GM18517 (cell line): ENCODE data around the gene NGDN.
A peak's percentile ranks its signal among the peaks of the same experiment; 100 is the strongest.
"Not testable (repeated sequence)": the region's sequence is repeated elsewhere in the genome, so short reads cannot be mapped to it uniquely, and the experiment has no call there.

ENCODE experiments used
- ATAC-seq: cut with Tn5 transposase; IDR thresholded peaks from one replicate; pipeline ENCODE4 v1.9.1; 2021; ENCODE audit warnings: mild to moderate bottlenecking, moderate library complexity; ENCODE audit not compliant: unreplicated experiment

NGDN gene, protein sequence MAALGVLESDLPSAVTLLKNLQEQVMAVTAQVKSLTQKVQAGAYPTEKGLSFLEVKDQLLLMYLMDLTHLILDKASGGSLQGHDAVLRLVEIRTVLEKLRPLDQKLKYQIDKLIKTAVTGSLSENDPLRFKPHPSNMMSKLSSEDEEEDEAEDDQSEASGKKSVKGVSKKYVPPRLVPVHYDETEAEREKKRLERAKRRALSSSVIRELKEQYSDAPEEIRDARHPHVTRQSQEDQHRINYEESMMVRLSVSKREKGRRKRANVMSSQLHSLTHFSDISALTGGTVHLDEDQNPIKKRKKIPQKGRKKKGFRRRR

DNA sequence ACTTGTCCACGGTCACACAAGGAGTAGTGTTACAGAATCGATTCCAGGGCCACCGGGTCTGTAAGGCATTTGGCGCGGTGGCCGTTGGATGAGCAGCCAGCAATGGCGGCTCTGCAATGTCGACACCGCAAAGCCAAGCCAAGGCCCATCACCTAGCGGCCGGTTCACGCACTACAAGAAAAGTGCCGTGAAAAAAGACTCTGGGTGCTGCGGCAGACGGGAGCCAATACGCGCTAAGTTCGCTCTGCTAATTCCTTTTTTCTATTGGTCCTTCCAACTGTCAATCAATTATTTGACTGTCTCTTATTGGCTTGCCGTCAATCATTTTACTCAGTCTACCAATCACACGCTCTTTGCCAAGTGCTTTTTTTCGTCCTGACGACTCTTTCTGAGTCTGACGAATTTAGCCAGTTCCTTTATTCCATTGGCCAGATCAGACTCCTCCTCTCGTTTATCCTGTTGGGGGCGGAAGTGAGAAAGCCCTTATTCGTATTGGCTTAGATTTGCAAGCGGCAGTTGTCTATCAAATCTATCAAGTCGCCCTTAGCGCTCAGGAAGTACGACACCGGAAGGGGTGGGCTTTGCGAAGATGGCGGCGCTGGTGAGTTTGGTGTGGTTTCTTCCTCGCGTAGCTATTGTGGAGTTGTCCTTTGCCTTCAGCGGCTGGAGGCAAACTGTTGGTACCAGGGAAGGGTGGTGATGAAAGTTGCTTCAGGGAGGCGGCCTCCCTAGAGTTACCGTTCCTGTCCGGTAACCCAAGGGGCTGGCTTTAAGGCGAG lies at the start of gene NGDN:
NGDN (plus strand) TSS at position 577 of the 779 bp plus-strand sequence; CDS start at position 590, 13 bp downstream.
- ATAC-seq, result peak; percentile 96

DNA sequence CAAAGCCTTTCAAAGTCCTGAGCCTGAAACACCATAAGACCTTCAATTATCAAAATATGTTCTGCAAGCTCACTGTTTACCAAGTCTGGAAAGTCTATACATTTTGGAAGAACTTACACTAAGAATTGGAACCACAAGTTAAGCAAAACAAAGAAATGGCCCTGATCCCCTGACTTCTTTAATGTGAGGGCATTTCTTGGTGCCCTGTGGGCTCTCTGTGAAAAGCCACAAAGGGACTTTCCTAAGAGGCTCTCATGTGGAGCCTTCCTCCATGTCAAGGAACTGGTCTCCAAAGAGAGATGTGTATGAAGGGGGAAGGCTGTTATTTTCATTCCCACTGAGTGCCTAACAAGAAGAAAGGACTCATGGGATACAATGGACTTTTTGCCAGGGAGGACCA lies 47.9 kb upstream of the NGDN start:
- ATAC-seq, result no peak

DNA sequence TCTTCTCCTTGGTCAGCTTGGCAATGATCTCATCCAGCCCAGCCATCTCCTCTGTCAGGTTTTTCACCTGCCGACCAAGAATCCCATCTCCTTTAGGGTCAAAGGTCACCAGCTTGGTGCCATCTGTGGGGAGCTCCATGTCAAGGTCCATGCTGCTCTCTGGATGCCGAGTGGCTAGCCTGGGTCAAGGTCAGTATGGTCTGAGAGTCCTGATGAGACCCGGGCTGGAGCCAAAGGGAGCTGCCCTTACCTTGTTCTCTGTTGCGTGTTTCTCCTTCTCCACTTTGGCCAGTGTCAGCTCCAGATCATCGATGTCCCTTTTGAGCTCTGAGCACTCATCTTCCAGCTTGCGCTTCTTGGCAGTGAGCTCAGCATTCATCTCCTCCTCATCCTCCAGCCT lies 45.8 kb upstream of the NGDN start:
- no peak for ATAC-seq

DNA sequence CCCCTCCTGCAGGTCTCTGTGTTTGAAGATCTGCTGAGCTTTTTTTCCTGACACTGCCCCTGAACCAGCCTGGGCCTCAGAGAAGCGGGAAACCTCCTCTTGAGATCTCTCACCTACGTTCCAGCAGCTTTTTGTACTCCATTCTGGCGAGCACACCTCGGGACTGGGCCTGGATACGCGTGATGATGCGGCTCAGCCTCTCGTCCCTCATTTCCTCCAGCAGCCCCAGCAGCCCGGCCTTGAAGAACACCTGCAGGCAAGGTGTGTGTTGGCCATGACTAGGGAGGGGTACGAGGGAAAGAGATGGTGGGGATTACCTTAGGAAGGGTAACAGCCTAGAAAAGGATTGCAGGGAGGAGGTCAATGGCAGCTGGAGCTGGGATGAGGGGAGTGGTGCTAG lies 44.3 kb upstream of the NGDN start:
- no peak for ATAC-seq

DNA sequence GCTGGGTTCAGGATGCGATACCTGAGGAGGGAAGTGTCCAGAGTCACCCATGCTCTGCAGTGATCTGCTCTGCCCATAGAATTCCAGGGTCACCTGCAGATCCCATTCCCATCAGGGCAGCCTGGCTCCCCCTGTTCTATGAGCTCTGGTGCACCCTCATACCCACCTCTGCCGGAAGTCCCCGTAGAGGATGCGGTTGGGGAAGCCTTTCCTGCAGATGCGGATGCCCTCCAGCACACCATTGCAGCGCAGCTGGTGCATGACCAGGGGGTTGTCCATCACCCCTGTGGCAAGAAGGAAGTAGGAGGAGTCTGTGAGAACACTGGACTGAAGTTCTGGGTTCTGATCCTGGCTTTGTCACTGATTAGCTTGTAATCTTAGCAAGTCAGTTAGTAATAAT lies 43.7 kb upstream of the NGDN start:
- ATAC-seq, result not testable (repeated sequence)

DNA sequence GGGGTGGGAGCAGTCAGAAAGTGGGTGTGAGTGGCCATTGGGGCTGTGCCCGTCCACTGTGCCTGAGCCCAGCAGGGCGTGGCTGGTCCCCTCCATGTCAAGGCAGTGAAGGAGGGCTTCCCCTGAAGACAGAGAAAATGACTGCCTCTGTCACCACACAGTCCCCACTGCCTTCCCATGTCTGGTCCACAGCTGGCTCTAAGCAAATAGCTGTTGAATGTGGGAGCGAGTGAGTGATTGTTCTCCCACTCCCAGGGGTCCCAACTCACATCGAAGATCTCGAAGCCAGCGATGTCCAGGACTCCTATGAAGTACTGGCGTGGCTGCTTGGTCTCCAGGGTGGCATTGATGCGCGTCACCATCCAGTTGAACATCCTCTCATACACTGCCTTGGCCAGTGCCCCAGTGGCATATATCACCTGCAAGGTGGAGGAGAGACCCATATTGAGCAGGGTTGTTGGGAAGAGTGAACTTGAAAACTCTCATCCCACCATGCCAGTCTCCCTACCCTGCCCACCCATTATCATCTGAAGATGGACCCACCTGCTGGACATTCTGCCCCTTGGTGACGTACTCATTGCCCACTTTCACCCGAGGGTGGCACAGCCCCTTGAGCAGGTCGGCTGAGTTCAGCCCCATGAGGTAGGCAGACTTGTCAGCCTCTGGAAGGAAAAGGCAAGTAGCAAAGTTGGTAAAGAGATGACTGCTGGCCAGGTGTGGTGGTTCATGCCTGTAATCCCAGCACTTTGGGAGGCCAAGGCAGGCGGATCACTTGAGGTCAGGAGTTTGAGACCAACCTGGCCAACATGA lies 40.6 kb upstream of the NGDN start:
- ATAC-seq, result no peak

DNA sequence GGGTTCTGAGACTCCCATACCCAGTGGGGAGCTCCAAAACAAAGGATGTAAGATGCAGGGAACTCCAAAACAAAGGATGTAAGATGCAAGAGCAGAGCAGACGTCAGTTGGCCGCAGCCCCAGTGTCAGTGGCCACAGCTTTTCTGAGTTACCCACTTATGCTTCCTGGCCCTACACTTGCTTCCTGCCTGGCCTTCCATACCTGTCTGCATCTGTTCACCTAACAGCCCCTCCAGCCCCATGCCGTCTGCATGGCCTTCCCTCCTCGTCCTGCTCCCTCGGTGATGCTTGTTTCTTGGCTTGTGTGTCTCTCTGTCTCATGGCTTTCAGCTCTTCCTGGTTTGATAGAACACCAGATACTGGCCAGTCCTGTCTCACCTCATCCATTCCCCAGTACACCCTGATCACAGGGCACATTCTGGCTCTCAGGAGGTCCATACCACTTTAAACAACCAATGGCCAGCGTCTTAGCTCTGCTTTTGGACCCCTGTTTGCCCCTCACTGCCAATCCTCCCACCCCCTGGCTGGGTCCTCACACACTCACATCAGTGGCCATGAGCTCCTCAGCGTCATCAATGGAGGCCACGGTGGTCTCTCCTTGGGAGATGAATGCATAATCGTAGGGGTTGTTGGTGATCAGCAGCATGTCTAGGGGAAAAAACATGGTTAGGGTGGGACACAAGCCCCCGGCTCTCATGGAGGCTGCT lies 39.3 kb upstream of the NGDN start:
- no peak for ATAC-seq

DNA sequence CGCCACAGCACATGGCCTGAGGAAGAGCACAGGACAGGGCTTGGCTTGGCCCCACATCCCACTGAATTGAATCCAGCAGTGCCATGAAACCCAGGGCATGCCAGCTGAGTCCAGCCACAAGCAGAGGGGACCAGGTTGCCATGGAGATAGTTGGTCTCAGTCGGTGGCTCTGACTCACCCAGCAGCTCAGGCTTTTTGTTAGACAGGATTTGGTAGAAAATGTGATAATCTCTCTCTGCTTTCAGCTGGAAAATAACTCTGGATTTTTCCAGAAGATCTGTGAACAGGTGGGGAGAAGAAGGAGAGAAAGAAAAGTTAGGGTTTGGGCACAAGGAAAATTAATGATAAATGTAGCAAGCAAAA lies 38.8 kb upstream of the NGDN start:
- no peak for ATAC-seq

DNA sequence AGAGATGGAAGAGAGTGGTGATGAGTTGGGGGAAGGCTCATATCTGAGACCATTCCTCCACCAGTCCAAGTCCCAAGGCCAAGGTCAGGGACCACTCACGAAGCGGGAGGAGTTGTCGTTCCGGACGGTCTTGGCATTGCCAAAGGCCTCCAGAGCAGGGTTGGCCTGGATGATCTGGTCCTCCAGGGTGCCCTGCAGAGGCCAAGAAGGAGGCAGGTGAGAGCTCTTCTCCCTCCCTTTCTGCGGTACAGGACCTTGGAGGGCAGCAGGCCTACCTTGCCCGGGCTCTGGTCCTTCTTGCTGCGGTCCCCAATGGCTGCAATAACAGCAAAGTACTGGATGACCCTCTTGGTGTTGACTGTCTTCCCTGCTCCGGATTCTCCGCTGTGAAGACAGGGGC lies 38.0 kb upstream of the NGDN start:
- no peak for ATAC-seq

DNA sequence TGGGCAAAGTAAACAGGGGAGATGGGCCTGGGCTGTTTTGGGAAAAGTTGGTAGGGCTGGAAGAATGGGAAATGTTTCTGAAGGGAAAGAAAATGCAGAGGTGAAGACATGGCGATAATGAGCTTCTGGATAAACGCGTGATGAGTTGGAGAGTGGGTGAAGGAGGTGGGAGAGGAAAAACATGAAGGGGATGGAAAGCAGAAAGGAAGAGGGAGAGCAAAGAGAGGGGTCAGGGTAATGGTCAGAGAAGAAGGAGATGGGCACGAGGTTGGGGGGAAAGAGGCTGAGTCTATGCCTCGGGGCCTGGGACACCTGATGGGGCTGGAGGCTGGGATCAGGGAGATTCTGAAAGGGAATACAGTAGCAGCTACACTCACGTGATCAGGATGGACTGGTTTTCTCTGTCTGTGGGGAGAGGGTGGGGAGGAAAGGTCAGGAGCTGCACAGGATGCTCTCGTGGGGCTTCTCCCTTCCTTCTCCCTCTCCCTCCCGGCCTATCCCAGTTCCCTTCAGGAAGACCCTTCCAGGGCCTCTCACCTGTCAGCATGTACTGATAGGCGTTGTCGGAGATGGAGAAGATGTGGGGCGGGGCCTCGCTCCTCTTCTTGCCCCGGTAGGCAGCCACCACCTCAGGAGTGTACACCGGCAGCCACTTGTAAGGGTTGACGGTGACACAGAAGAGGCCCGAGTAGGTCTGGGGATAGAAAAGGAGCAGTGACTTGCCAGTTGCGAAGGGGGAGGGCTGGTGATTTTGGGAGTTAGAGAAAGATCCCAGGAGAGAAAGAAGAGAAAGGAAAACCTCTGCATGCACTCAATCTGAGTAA lies 37.2 kb upstream of the NGDN start:
- ATAC-seq, result no peak

DNA sequence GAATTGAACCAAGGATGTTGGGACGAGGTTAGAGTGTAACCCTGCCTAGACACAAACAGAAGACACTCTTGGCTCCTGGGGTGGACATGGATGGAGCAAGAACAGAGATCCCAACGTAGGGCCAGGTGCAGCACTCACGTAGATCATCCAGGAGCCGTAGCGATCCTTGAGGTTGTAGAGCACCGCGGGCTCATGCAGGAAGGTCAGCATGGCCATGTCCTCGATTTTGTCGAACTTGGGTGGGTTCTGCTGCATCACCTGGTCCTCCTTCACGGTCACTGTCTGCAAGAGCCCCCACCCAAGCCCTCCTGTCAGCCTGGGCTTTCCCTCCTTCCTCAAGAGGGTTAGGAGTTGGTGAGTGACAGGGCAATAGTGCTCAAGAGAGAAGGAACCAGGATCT lies 36.6 kb upstream of the NGDN start:
- no peak for ATAC-seq

DNA sequence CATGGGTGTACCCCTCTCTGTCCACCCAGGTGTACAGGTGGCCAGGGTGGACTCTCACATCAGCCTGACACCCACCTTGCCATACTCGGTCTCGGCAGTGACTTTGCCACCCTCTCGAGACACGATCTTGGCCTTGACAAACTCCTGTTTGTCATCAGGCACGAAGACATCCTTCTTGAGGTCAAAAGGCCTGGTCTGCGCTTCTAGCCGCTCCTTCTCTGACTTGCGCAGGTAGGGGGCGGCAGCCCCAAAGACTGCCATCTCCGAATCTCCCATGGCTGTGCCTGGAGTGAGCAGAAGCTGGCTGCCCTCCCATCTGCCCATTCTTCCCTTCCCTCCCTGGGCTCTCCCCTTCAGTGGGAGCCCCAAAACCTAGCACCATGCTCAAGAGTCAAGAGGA lies 36.0 kb upstream of the NGDN start:
- ATAC-seq, result no peak

DNA sequence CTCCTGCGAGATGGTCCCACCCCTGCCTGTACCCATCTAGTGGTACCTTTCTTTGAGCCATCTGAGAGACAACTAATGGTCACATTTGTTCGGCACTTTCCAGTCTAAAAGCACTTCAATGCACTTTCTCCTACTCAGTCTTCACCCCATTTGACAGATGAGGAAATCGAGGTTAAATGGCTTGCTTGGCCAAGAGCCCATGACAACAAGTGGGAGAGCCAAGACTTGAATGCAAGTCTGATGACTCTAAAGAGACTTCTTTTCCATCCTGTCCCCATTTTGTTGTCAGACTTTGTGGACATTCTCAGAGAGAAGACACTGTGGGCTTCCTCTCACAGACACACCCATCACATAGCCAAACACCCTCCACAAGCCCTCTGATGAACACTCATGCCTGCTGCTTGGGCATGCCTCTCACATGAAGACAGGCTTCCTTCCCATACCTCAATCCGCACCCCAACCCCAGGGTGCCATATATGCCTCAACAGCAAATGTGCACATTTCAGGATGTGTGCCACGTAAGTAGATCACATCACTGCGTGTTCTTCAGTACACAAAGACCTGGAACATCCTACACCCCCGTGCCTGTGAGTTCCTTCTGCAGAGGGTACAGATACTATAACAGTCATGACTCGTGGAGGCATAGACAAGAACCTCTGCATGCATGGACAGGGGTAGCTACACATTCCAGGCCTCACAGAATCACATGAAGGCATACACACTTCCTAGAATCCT lies 34.8 kb upstream of the NGDN start:
- ATAC-seq, result no peak

DNA sequence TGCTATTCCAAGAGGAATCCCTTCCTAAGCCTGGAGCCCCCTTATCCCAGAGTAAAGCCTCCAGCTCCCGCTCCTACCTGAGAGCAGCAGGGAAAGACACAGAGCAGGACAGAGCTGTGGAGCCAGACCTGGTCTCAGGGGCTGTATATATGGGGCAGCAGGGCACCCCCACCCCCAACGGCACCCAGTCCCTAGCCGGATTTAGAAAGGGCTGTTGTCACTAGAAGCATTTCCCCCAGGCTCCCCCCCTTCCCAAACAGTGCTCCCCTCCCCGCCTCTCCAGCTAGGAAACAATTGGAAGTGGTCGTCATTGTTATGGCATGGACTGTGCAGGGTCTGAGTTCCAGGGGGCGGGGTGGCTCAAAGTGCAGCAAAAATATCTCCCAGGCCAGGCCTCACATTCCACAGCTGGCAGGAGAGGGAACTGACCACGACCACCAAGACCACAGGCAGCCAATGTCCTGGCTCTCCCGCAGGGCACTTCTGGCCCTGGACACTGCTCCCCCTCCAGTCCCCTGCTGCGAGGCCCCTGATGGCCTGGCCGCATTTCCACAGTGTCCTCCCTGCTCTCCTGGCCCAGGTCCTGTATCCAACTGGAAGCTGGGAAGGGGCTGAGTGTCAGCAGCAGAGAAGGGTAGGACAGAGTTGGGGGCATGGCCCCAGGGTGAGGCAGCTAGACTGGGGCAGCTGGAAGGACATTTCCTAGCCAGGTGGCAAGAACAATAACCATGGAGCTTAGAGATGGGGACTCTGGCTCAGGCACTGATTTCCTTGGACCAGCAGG lies 33.8 kb upstream of the NGDN start, which contains the start of gene MYH7:
MYH7 (minus strand) TSS at position 118 of the 784 bp plus-strand sequence. CDS start 1,928 bp downstream, outside the sequence.
- ATAC-seq, result no peak

DNA sequence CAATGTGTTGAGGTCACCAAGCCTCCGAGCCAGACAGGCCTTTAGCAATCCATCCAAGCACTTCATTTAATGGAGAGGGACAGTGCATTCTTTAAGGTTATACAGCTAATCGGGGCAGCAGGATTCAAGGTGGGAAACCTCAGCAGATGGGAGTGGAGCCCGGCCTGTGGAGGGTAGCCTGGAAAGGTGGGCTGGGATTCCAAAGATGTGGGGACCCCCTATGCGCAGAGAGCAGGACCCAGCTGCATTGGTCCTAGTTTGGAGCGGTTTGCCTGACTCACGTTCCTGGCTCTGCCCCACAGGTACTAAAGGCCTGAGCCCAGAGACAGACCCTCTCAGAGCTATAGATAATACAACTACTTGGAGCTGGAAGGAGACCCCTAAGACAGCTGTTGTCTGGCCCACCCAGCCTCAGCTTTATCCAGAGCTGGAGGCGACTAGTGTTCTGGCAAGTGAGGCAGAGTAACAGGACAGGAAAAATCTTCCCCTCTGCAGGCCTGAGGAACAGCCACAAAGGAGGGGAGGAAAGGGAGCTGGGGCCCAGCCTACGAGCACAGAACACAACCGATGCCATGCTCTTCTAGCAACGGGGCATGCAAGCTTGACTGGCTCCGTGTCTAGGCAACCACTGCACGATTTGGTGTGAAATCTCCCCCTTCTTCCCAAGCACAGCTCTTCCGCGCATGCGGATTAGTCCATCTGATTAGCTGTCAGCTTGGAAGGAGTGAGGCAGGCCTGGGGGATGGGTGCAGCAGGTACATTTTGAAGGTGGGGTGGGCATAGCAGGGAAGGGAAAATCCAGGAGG lies 33.0 kb upstream of the NGDN start:
- ATAC-seq, result no peak

DNA sequence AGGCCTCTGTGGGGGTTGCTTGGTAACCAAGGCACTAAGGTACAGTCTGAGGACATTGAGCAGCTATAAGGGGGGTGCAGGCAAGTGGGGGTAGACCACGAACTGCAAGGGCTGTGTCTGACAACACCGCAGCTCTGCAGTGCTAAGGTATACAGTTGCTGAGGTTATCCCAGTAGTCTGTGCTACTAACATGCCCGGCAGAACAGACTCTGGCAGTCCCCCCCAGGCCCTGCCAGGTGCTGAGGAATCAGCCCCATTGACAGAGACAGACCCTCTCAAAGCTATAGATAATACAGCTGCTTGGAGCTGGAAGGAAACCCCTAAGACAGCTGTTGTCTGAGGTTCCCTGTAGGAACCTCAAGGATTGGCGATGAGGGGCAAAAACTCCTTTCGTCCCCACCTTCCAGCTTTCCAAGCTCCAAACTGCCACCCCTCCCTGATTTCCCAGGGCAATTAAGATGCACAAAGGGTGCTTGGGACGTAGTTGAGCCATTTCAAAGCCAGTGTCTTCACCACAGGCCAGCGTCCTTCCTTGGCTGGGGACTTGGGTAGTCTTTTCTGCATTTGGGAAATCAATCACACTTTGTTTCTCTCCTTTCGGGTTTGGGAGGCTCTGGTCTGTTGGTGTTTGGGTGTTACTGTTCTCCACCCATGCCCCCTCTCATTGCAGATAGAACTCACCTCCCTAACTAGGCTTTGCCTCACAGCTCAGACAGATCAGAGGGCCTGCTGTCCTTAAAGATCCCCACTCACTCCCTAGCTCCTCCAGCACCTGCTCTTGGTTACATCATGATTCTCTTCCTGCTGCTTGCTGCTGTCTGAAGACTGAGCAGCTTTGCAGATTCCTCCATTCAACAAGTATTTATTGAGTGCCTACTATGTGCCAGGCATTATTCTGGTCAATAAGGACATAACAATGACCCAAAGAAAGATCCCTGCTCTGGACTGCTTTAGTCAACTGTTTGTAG lies 32.1 kb upstream of the NGDN start:
- no peak for ATAC-seq
